ENCODE data around the gene GALNT2. TPM values are rescaled to one million over a fixed set of nuclear protein-coding genes. Genes with fewer than 3 reads are reported as not detected.

The GALNT2 gene
- total and polyA plus RNA-seq, 9 of the 15 experiments (the other 6 are each of a cell fraction or from before 2014, with no cell fraction given): 1.6 to 106 (median 51.9) TPM

DNA sequence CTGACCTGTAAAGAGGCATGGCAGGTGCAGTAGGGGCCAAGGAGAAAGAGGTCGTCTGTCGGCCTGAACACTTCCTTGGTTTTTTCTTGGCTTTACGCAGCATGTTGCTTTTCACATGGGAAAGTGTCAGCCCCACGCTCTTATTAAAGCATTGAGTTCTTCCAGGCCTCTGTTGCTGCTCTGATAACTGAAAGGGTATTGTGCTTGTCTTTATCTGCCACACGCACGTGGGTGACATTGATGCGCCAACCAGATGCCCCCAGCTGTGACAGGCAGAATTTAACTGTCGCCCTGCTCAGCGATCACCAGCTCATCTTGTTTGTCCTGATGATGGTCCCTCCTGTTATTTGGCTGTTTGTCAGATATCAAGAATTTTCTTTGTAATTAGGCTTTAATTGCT is 76.5 kb downstream of the GALNT2 start (continued):
- TF ChIP-seq FOXM1 (IDR thresholded peaks at IDR 0.05; ENCODE audit: low read depth) (peak; percentile 48; the same call in 1 of the 2 replicates), FOXM1 (CRISPR knock-in tag; IDR thresholded peaks at IDR 0.05; ENCODE audit: low read depth) (no peak), MTF1 (CRISPR knock-in tag; IDR thresholded peaks at IDR 0.05; ENCODE audit: borderline replicate concordance) (no peak), CHD2 (IDR thresholded peaks at IDR 0.05; ENCODE audit: low read depth, low read length) (no peak), SRSF3 (IDR thresholded peaks at IDR 0.05; ENCODE audit: insufficient read depth, low read length) (no peak), ZNF561 (CRISPR knock-in tag; conservative IDR thresholded peaks at IDR 0.05) (no peak), TAF1 (IDR thresholded peaks at IDR 0.05; ENCODE audit: control insufficient read depth, extremely low read depth, insufficient read depth, low read length, severe bottlenecking) (no peak), SP1 (CRISPR knock-in tag; IDR thresholded peaks at IDR 0.05) (no peak)
- TF ChIP-seq, protein P1, sequence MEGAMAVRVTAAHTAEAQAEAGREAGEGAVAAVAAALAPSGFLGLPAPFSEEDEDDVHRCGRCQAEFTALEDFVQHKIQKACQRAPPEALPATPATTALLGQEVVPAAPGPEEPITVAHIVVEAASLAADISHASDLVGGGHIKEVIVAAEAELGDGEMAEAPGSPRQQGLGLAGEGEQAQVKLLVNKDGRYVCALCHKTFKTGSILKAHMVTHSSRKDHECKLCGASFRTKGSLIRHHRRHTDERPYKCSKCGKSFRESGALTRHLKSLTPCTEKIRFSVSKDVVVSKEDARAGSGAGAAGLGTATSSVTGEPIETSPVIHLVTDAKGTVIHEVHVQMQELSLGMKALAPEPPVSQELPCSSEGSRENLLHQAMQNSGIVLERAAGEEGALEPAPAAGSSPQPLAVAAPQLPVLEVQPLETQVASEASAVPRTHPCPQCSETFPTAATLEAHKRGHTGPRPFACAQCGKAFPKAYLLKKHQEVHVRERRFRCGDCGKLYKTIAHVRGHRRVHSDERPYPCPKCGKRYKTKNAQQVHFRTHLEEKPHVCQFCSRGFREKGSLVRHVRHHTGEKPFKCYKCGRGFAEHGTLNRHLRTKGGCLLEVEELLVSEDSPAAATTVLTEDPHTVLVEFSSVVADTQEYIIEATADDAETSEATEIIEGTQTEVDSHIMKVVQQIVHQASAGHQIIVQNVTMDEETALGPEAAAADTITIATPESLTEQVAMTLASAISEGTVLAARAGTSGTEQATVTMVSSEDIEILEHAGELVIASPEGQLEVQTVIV (CRISPR knock-in tag; IDR thresholded peaks at IDR 0.05; ENCODE audit: borderline replicate concordance): no peak

Measured in K562 (cell line).